BLaER1 (cell line): ENCODE results near the gene PCK2.

Experiments used
- H3K27ac ChIP-seq: shearing (Covaris generic); formaldehyde crosslinking; 2 replicates; pipeline ENCODE4 v1.8.1; 2022
- H3K27me3 ChIP-seq: shearing (Covaris generic); formaldehyde crosslinking; 2 replicates; pipeline ENCODE4 v1.8.1; 2022
- H3K36me3 ChIP-seq: shearing (Covaris generic); formaldehyde crosslinking; 2 replicates; pipeline ENCODE4 v1.8.1; 2022
- H3K4me1 ChIP-seq: shearing (Covaris generic); formaldehyde crosslinking; 2 replicates; pipeline ENCODE4 v1.8.1; 2022
- H3K4me2 ChIP-seq: shearing (Covaris generic); formaldehyde crosslinking; 2 replicates; pipeline ENCODE4 v1.8.1; 2022
- H3K4me3 ChIP-seq: shearing (Covaris generic); formaldehyde crosslinking; 2 replicates; pipeline ENCODE4 v1.8.1; 2022
- H3K9ac ChIP-seq: shearing (Covaris generic); formaldehyde crosslinking; 2 replicates; pipeline ENCODE4 v1.8.1; 2022
- H3K9me3 ChIP-seq: shearing (Covaris generic); formaldehyde crosslinking; 2 replicates; pipeline ENCODE4 v1.8.1; 2022
- H4K20me1 ChIP-seq: shearing (Covaris generic); formaldehyde crosslinking; 2 replicates; pipeline ENCODE4 v1.8.1; 2022
- Cebpa-rat ChIP-seq: shearing (Covaris generic); IDR thresholded peaks from 2 replicates; pipeline ENCODE4 v1.8.1; 2022

The PCK2 gene

GRCh38 chr14:24068711-24069410 is 25.2 kb upstream of the PCK2 start:
- no peak for TF ChIP-seq Cebpa-rat
- Histone ChIP-seq H3K4me1 (peaks cover 32% of the 10 kb centered on the region), H3K4me2 (peak overlapping the region; percentile 30; the same call in 1 of the 2 replicates), H3K9me3 (no peaks in the 10 kb centered on the region), H4K20me1 (no peaks in the 10 kb centered on the region), H3K36me3 (no peaks in the 10 kb centered on the region), H3K9ac (no peak overlapping the region), H3K27ac (0 out of 2 replicates have a peak overlapping the region, but pooled peaks have one; percentile 4), H3K4me3 (no peak overlapping the region), H3K27me3 (no peaks in the 10 kb centered on the region)

- no peak overlapping the region for H3K4me3 ChIP-seq
- no peaks in the 10 kb centered on the region for H3K27me3 ChIP-seq
Measured at GRCh38 chr14:24069411-24069735, 24.7 kb upstream of the PCK2 start.

GRCh38 chr14:24070285-24071143 is 23.6 kb upstream of the PCK2 start:
- no peak overlapping the region for H3K4me3 ChIP-seq
- no peak for TF ChIP-seq Cebpa-rat
- no peak overlapping the region for H3K4me2 ChIP-seq
- no peaks in the 10 kb centered on the region for H4K20me1 ChIP-seq
- no peaks in the 10 kb centered on the region for H3K36me3 ChIP-seq
- no peaks in the 10 kb centered on the region for H3K9me3 ChIP-seq
- peaks cover 32% of the 10 kb centered on the region for H3K4me1 ChIP-seq
- H3K27me3 ChIP-seq: no peaks in the 10 kb centered on the region
- H3K27ac ChIP-seq: no peak overlapping the region
- no peak overlapping the region for H3K9ac ChIP-seq

More at GRCh38 chr14:24069411-24069735, 24.7 kb upstream of the PCK2 start:
- Histone ChIP-seq H3K9me3 (no peaks in the 10 kb centered on the region), H4K20me1 (no peaks in the 10 kb centered on the region), H3K27ac (no peak overlapping the region), H3K36me3 (no peaks in the 10 kb centered on the region), H3K9ac (no peak overlapping the region), H3K4me1 (peaks cover 32% of the 10 kb centered on the region), H3K4me2 (no peak overlapping the region; the same call in 1 of the 2 replicates)
- TF ChIP-seq Cebpa-rat: no peak

- Histone ChIP-seq H3K9ac (no peak within 1 kb of the TSS), H3K27me3 (no peaks in the 10 kb centered on the region), H4K20me1 (no peaks in the 10 kb centered on the region), H3K4me3 (no peak within 1 kb of the TSS), H3K4me2 (peak within 1 kb of the TSS; percentile 39), H3K36me3 (no peaks in the 10 kb centered on the region), H3K27ac (no peak within 1 kb of the TSS), H3K4me1 (peaks cover 32% of the 10 kb centered on the region), H3K9me3 (no peaks in the 10 kb centered on the region)
- TF ChIP-seq Cebpa-rat: no peak
Measured at GRCh38 chr14:24071144-24071697, 22.9 kb upstream of the PCK2 start, which contains the start of gene CPNE6. CPNE6 (plus strand) TSS chr14:24071562; CDS start chr14:24072937, 1,375 bp downstream.

- Histone ChIP-seq H3K4me3 (no peak overlapping the region), H3K4me2 (no peak overlapping the region), H3K36me3 (no peaks in the 10 kb centered on the region), H3K4me1 (peaks cover 32% of the 10 kb centered on the region), H3K27ac (no peak overlapping the region), H3K9ac (no peak overlapping the region), H4K20me1 (no peaks in the 10 kb centered on the region), H3K9me3 (no peaks in the 10 kb centered on the region), H3K27me3 (no peaks in the 10 kb centered on the region)
- TF ChIP-seq Cebpa-rat: no peak
Measured at GRCh38 chr14:24071836-24072430, 22.2 kb upstream of the PCK2 start.

GRCh38 chr14:24072436-24072835 is 21.7 kb upstream of the PCK2 start:
- Histone ChIP-seq H4K20me1 (no peaks in the 10 kb centered on the region), H3K9me3 (no peaks in the 10 kb centered on the region), H3K4me2 (peak overlapping the region; percentile 39), H3K9ac (no peak overlapping the region), H3K36me3 (no peaks in the 10 kb centered on the region), H3K4me1 (peaks cover 32% of the 10 kb centered on the region), H3K27me3 (no peaks in the 10 kb centered on the region), H3K27ac (no peak overlapping the region), H3K4me3 (no peak overlapping the region)
- TF ChIP-seq Cebpa-rat: no peak

GRCh38 chr14:24072881-24073877 is 20.9 kb upstream of the PCK2 start:
- H3K9ac ChIP-seq: no peak overlapping the region
- H3K4me1 ChIP-seq: peaks cover 33% of the 10 kb centered on the region
- H3K4me3 ChIP-seq: no peak overlapping the region
- no peaks in the 10 kb centered on the region for H3K9me3 ChIP-seq
- H3K27ac ChIP-seq: no peak overlapping the region
- peak overlapping the region; percentile 39 for H3K4me2 ChIP-seq
- TF ChIP-seq Cebpa-rat: no peak
- no peaks in the 10 kb centered on the region for H3K27me3 ChIP-seq
- no peaks in the 10 kb centered on the region for H3K36me3 ChIP-seq
- H4K20me1 ChIP-seq: no peaks in the 10 kb centered on the region

GRCh38 chr14:24074625-24075484 is 19.3 kb upstream of the PCK2 start:
- no peaks in the 10 kb centered on the region for H3K9me3 ChIP-seq
- TF ChIP-seq Cebpa-rat: no peak
- H3K36me3 ChIP-seq: no peaks in the 10 kb centered on the region
- no peak overlapping the region for H3K9ac ChIP-seq
- no peaks in the 10 kb centered on the region for H3K27me3 ChIP-seq
- peaks cover 32% of the 10 kb centered on the region for H3K4me1 ChIP-seq
- H4K20me1 ChIP-seq: no peaks in the 10 kb centered on the region
- H3K27ac ChIP-seq: no peak overlapping the region
- no peak overlapping the region for H3K4me3 ChIP-seq
- no peak overlapping the region for H3K4me2 ChIP-seq
